Testis (tissue), 3 donors: ENCODE measurements around the gene ZNF143. TPM values are rescaled to one million over a fixed set of nuclear protein-coding genes. Genes with fewer than 3 reads are reported as not detected.

ENCODE experiments used
- DNase-seq: peaks from one replicate; pipeline ENCODE4 v3.0.0-alpha.2; 2019
- H3K27ac ChIP-seq, 2 donors: fragments of 200-600 bp; sonication (generic); one replicate each; pipeline ENCODE4 v1.5.1; 2019
- H3K27me3 ChIP-seq: fragments of 200-600 bp; sonication (generic); one replicate; pipeline ENCODE4 v1.5.1; 2019
- H3K36me3 ChIP-seq: fragments of 200-600 bp; sonication (generic); one replicate; pipeline ENCODE4 v1.5.1; 2017; ENCODE audit warnings: low read depth; ENCODE audit errors: missing control alignments
- H3K4me1 ChIP-seq: fragments of 200-600 bp; sonication (generic); one replicate; pipeline ENCODE4 v1.5.1; 2019
- H3K4me3 ChIP-seq, 2 donors: fragments of 200-600 bp; sonication (generic); one replicate each; pipeline ENCODE4 v1.5.1; 2017 to 2019
- H3K9me3 ChIP-seq: fragments of 200-600 bp; sonication (generic); one replicate; pipeline ENCODE4 v1.5.1; 2017
- POLR2A ChIP-seq: fragments of 450-650 bp; IDR thresholded peaks from one replicate; pipeline ENCODE4 v1.6.1; 2017; ENCODE audit warnings: antibody characterized with exemption, mild to moderate bottlenecking, moderate library complexity
- WGBS, 2 donors: methylation state at CpG; one replicate each; pipeline ENCODE4 v1.1.5; 2018; 5-methylcytosine and 5-hydroxymethylcytosine counted together
- intact Hi-C: fragments of 100-400 bp; cut with DNase I; formaldehyde crosslinking; loops from one replicate; pipeline ENCODE4 v1.15.1; 2023; ENCODE audit warnings: low total_unique reads
- polyA plus RNA-seq: library from polyadenylated mRNA; stranded (reverse); fragments of 350-450 nt; fragmentation: Illumina TruSeq; extraction: RNeasy Lipid Tissue Mini Kit (QIAGEN cat#74804); gene quantifications from one replicate; pipeline ENCODE4 v1.2.3, GENCODE V29; 2014; ENCODE audit warnings: low read depth, low replicate concordance; ENCODE audit not compliant: insufficient read depth
- total RNA-seq, 2 donors: library from RNA; depleted of rRNA; stranded (reverse); fragments of >200 nt; gene quantifications; one replicate each; pipeline ENCODE4 v1.2.3, GENCODE V29; 2016
- TF ChIP-seq, protein P1 (sequence below), 3 experiments: fragments of 450-650 bp in 2 of 3; fragments of 200-600 bp in 1 of 3; sonication (generic) in 1 of 3; IDR thresholded peaks; one replicate each; pipeline ENCODE4 v1.5.1; 2016 to 2019; ENCODE audit warnings: antibody characterized with exemption in 3 of 3, mild to moderate bottlenecking in 2 of 3, moderate library complexity in 1 of 3

ZNF143 gene
- total and polyA plus RNA-seq, 3 donors from 2014 or later: 37.2 to 49.9 (median 43.6) TPM

DNA sequence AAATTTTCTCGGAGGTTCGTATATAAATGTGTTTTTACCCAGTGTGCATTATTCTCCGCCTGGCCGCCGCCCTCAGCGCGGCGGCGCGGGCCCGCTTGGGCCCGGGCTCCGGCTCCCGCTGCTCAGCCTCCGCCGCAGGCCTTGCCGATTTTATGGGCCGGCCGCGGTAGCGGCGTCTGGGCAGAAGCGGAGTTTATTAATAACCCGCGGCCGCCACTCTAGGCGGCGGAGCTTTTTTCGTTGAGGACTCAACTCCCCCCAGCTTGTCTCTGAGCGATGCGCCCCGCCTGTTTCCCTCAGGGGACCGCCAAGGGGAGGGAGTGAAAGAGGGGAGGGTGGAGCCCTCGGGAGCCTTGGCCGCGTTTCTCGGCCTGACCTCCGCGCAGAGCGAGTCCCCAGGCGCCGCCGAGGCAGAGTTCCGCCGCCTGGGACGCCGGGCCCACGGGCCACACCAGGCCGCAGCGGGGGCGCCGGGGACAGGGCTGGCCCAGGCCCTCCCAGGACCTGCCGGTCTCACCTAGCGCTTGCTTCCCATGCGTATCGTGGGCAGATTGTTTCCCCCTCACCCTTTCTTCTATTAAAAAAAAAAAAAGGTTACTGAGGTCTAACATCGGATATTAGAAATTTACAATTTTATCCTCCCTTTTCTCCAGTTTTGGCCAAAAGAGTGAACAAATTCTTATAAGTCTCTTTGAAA is 399 bp downstream of the ZNF143 start:
- TF ChIP-seq, protein P1, sequence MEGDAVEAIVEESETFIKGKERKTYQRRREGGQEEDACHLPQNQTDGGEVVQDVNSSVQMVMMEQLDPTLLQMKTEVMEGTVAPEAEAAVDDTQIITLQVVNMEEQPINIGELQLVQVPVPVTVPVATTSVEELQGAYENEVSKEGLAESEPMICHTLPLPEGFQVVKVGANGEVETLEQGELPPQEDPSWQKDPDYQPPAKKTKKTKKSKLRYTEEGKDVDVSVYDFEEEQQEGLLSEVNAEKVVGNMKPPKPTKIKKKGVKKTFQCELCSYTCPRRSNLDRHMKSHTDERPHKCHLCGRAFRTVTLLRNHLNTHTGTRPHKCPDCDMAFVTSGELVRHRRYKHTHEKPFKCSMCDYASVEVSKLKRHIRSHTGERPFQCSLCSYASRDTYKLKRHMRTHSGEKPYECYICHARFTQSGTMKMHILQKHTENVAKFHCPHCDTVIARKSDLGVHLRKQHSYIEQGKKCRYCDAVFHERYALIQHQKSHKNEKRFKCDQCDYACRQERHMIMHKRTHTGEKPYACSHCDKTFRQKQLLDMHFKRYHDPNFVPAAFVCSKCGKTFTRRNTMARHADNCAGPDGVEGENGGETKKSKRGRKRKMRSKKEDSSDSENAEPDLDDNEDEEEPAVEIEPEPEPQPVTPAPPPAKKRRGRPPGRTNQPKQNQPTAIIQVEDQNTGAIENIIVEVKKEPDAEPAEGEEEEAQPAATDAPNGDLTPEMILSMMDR (IDR thresholded peaks at IDR 0.05): peak in 1 of 3 experiments; percentile 1
- no peak for TF ChIP-seq POLR2A
- H3K27ac ChIP-seq: peak overlapping the region; percentile 90 to 100
- no peaks in the 10 kb centered on the region for H3K36me3 ChIP-seq
- WGBS, 2 donors: 0% methylated on average over 5 to 45 of the region's 57 CpGs
- peaks cover 7% of the 10 kb centered on the region for H3K4me1 ChIP-seq
- H3K9me3 ChIP-seq: no peaks in the 10 kb centered on the region
- H3K4me3 ChIP-seq: peak overlapping the region; percentile 87 to 94
- intact Hi-C loops: loop anchor here (2.0 kb wide), 1 partner anchor 146 kb away; the partner anchor contains the start of gene TMEM41B
- peak; percentile 83 for DNase-seq
- H3K27me3 ChIP-seq: no peaks in the 10 kb centered on the region

DNA sequence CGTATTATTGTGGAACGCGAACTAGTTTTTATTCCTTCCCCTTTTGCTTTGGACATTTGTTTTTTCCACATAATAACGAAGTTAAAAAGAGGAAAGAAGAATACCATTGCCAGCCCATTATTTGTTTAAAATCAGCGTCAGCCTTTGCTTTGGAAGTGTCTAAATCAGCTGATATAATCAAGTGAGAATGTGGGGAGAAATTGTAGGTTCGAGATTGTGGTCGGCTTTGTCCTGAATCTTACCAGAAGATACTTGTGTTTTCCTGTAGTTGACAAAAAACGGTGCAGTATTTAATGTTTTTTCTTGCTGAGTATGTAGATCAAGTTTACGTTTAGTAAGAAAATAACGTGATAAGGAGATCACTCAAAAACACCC is 935 bp downstream of the ZNF143 start:
- H3K27me3 ChIP-seq: no peaks in the 10 kb centered on the region
- peaks cover 7% of the 10 kb centered on the region for H3K4me1 ChIP-seq
- H3K36me3 ChIP-seq: no peaks in the 10 kb centered on the region
- no peaks in the 10 kb centered on the region for H3K9me3 ChIP-seq
- H3K27ac ChIP-seq: peak overlapping the region; percentile 90 to 100
- WGBS, 2 donors: 0 to 1% methylated on average over 10 of the region's 10 CpGs
- peak overlapping the region; percentile 87 to 94 for H3K4me3 ChIP-seq
- TF ChIP-seq POLR2A: peak; percentile 2
- TF ChIP-seq, protein P1 (IDR thresholded peaks at IDR 0.05): no peak
- no peak for DNase-seq
- intact Hi-C loops: loop anchor here (2.0 kb wide), 1 partner anchor 147 kb away; the partner anchor contains the start of gene TMEM41B

DNA sequence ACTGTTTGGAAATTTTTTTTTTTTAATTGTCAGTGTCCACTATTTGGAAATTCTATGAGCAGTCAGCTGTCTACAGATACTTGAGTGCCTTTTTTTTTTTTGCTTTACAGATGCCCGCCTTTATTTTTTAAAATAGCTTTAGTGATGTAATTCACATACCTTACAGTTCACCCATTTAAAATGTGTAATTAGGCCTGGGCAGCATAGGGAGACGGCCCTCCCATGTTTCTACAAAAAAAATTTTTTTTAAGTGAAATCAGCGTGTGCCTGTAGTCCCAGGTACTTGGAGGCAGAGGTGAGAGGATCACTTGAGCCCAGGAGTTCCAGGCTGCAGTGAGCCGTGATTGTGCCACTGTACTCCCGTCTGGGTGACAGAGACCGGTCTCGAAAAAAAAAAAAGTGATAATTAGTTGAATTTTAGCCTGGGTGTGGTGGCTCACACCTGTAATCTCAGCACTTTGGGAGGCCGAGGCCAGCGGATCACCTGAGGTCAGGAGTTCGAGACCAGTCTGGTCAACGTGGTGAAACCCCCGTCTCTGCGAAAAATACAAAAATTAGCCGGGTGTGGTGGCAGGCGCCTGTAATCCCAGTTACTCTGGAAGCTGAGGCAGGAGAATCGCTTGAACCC is 1.5 kb downstream of the ZNF143 start:
- intact Hi-C loops: no loop called here
- no peak for TF ChIP-seq POLR2A
- TF ChIP-seq, protein P1 (IDR thresholded peaks at IDR 0.05): no peak
- peak overlapping the region; percentile 87 to 94 for H3K4me3 ChIP-seq
- H3K27me3 ChIP-seq: no peaks in the 10 kb centered on the region
- H3K4me1 ChIP-seq: peaks cover 7% of the 10 kb centered on the region
- 69 to 71% methylated on average over 16 of the region's 16 CpGs for WGBS, 2 donors
- H3K36me3 ChIP-seq: no peaks in the 10 kb centered on the region
- DNase-seq: no peak
- peak overlapping the region; percentile 90 to 100 for H3K27ac ChIP-seq
- no peaks in the 10 kb centered on the region for H3K9me3 ChIP-seq

DNA sequence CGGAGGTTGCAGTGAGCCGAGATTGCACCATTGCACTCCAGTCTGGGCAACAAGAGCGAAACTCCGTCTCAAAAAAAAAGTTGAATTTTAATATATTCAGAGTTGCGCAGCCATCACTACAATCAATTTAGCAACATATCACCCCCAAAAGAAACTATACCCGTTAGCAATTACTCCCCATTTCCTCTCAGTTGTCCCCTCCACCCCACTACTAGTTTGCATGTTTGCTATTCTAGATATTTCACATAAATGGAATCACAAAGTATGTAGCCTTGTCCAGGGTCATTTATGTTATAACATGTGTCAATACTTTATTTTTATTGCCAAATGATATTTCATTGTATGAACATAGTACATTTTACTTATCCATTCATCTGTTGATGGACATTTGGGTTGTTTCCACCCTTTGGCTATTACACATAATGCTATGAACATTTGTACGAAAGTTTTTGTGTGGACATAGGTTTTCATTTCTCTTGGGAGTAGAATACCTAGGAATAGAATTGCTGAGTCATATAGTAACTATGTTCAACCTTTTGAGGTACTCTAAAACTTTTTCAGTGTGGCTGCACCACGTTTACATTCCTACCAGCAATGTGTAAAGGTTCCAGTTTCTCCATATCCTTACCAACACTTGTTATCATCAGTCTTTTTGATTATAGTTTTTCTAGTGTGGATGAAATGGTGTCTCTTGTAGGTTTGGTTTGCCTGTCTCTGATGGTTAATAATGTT is 2.2 kb downstream of the ZNF143 start:
- no peak for DNase-seq
- H3K4me1 ChIP-seq: peaks cover 7% of the 10 kb centered on the region
- H3K9me3 ChIP-seq: no peaks in the 10 kb centered on the region
- intact Hi-C loops: no loop called here
- H3K4me3 ChIP-seq: no peak overlapping the region
- 69 to 80% methylated on average over 8 of the region's 8 CpGs for WGBS, 2 donors
- TF ChIP-seq POLR2A: no peak
- TF ChIP-seq, protein P1 (IDR thresholded peaks at IDR 0.05): no peak
- no peaks in the 10 kb centered on the region for H3K36me3 ChIP-seq
- no peaks in the 10 kb centered on the region for H3K27me3 ChIP-seq
- no peak overlapping the region for H3K27ac ChIP-seq
